T follicular helper cell (primary cell): ENCODE measurements around the gene PSMG4.
A peak's percentile ranks its signal among the peaks of the same experiment; 100 is the strongest.

Experiments used
- DNase-seq: peaks from one replicate; pipeline ENCODE4 v3.0.0-alpha.2; 2020; ENCODE audit warnings: low read depth

The PSMG4 gene

GRCh38 chr6:3251462-3252314 lies 7.1 kb upstream of the PSMG4 start:
- peak; percentile 66 for DNase-seq

GRCh38 chr6:3252369-3252768 lies 6.4 kb upstream of the PSMG4 start:
- DNase-seq: no peak

- no peak for DNase-seq
These were observed 5.7 kb upstream of the PSMG4 start for GRCh38 chr6:3252861-3253596.

GRCh38 chr6:3253597-3253961 lies 5.2 kb upstream of the PSMG4 start:
- DNase-seq: no peak

GRCh38 chr6:3258201-3258600 lies 546 bp upstream of the PSMG4 start:
- no peak for DNase-seq

- DNase-seq: no peak
These were observed 778 bp downstream of the PSMG4 start for GRCh38 chr6:3259491-3259958.

- no peak for DNase-seq
These were observed 1.5 kb downstream of the PSMG4 start for GRCh38 chr6:3260296-3260695.

- DNase-seq: no peak
These were observed 2.2 kb downstream of the PSMG4 start for GRCh38 chr6:3260772-3261517.

GRCh38 chr6:3261518-3261820 lies 2.7 kb downstream of the PSMG4 start:
- no peak for DNase-seq

GRCh38 chr6:3261921-3262320 lies 3.2 kb downstream of the PSMG4 start:
- no peak for DNase-seq

GRCh38 chr6:3263096-3263495 lies 4.3 kb downstream of the PSMG4 start:
- no peak for DNase-seq

- no peak for DNase-seq
These were observed 5.6 kb downstream of the PSMG4 start for GRCh38 chr6:3264356-3264755.

- no peak for DNase-seq
These were observed 6.9 kb downstream of the PSMG4 start for GRCh38 chr6:3265671-3266070.

- no peak for DNase-seq
These were observed 7.4 kb downstream of the PSMG4 start for GRCh38 chr6:3266170-3266569.

- DNase-seq: no peak
These were observed 8.4 kb downstream of the PSMG4 start for GRCh38 chr6:3267162-3267561.

GRCh38 chr6:3268680-3269079 lies 9.9 kb downstream of the PSMG4 start:
- DNase-seq: no peak

GRCh38 chr6:3269281-3269975 lies 10.7 kb downstream of the PSMG4 start:
- DNase-seq: peak; percentile 19

- DNase-seq: no peak
These were observed 11.5 kb downstream of the PSMG4 start for GRCh38 chr6:3270258-3270657.

- no peak for DNase-seq
These were observed 13.0 kb downstream of the PSMG4 start for GRCh38 chr6:3271756-3272155.

- no peak for DNase-seq
These were observed 14.3 kb downstream of the PSMG4 start for GRCh38 chr6:3272911-3273547.

GRCh38 chr6:3273707-3274521 lies 15.2 kb downstream of the PSMG4 start:
- no peak for DNase-seq
